ENCODE results near the gene LPO. TPM values are rescaled to one million over a fixed set of nuclear protein-coding genes. Genes with fewer than 3 reads are reported as not detected.

The LPO gene
- polyA plus RNA-seq, 1 experiment, result not detected

DNA sequence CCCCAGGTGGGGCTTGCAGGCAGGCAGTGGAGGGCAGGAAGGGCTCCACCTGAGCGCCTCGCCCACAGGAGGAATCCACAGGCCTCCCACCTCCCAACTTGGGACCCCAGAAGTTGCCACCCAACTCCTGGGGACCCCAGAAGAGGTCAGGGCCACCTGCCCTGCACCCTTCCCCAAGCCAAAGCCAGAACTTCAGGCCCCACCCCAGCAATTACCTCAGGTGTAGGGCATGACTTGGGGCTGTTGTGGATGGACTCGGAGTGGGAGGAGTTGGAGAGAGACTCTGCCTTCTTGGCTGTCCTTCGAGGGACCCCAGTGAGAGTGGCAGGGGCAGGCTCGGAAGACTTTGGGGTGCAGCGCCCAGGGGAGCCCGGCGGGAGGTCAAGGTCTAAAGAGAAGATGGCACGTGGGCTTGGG is 79.7 kb downstream of the LPO start:
- Histone ChIP-seq H3K4me3 (ENCODE audit: low read depth, low read length) (no peak overlapping the region), H3K27me3 (ENCODE audit: control insufficient read depth, insufficient read depth, low read length) (no peaks in the 10 kb centered on the region), H3K27ac (ENCODE audit: low read depth, low read length) (no peak overlapping the region), H3K9me3 (ENCODE audit: control insufficient read depth, insufficient read depth, low read length) (no peaks in the 10 kb centered on the region)
- ChIA-PET POLR2A (interaction anchor here (1.1 to 2.1 kb wide), 4 partner anchors 20 to 99 kb away, joined by 4 to 22 read pairs (median 10); partner anchors contain the start of genes RNF43 and SUPT4H1), CTCF (interaction anchor here (0.6 to 6.5 kb wide), 35 partner anchors 8 to 197 kb away, joined by 3 to 107 read pairs (median 5); partner anchors contain the start of genes HSF5, RNF43, SUPT4H1 and TSPOAP1)
- DNase-seq (ENCODE audit: low read depth, low spot score), result no peak
- TF ChIP-seq, protein P1, sequence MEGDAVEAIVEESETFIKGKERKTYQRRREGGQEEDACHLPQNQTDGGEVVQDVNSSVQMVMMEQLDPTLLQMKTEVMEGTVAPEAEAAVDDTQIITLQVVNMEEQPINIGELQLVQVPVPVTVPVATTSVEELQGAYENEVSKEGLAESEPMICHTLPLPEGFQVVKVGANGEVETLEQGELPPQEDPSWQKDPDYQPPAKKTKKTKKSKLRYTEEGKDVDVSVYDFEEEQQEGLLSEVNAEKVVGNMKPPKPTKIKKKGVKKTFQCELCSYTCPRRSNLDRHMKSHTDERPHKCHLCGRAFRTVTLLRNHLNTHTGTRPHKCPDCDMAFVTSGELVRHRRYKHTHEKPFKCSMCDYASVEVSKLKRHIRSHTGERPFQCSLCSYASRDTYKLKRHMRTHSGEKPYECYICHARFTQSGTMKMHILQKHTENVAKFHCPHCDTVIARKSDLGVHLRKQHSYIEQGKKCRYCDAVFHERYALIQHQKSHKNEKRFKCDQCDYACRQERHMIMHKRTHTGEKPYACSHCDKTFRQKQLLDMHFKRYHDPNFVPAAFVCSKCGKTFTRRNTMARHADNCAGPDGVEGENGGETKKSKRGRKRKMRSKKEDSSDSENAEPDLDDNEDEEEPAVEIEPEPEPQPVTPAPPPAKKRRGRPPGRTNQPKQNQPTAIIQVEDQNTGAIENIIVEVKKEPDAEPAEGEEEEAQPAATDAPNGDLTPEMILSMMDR (IDR thresholded peaks at IDR 0.05; ENCODE audit: low read depth, low read length), result no peak

Other genes starting within 250 kb of the LPO start
- 215 and 249 TPM in 2 replicates for gene SRSF1, start 231.3 kb upstream of the LPO start, polyA plus RNA-seq (2011; rRNA removed)
- 16.7 and 18.2 TPM in 2 replicates for gene DYNLL2, start 155.2 kb upstream of the LPO start, polyA plus RNA-seq (2011; rRNA removed)
- gene OR4D1, start 90.2 kb upstream of the LPO start, polyA plus RNA-seq (2011; rRNA removed), result not detected in 2 replicates
- gene OR4D2, start 71.6 kb upstream of the LPO start, polyA plus RNA-seq (2011; rRNA removed), result not detected in 2 replicates
- gene EPX, start 45.9 kb upstream of the LPO start, polyA plus RNA-seq (2011; rRNA removed), result not detected in 2 replicates
- gene MKS1, start 19.3 kb upstream of the LPO start, polyA plus RNA-seq (2011; rRNA removed), result 13.5 and 14.4 TPM in 2 replicates
- gene MPO, start 42.4 kb downstream of the LPO start, polyA plus RNA-seq (2011; rRNA removed), result not detected in 2 replicates
- 1.5 and 1.7 TPM in 2 replicates for gene TSPOAP1, start 90.2 kb downstream of the LPO start, polyA plus RNA-seq (2011; rRNA removed)
- 178 and 191 TPM in 2 replicates for gene SUPT4H1, start 113.6 kb downstream of the LPO start, polyA plus RNA-seq (2011; rRNA removed)
- not detected in 2 replicates for gene RNF43, start 178.9 kb downstream of the LPO start, polyA plus RNA-seq (2011; rRNA removed)
- not detected in 2 replicates for gene HSF5, start 249.8 kb downstream of the LPO start, polyA plus RNA-seq (2011; rRNA removed)

Data from AG04450 (cell line).